NCI-H1436 (cell line): ENCODE measurements around the gene TAAR1.
"Not testable (repeated sequence)": the region's sequence is repeated elsewhere in the genome, so short reads cannot be mapped to it uniquely, and the experiment has no call there.

Experiments used
- DNase-seq: peaks from one replicate; lab custom pipeline; 2025; lab: John Stamatoyannopoulos, UW

Gene TAAR1

DNA sequence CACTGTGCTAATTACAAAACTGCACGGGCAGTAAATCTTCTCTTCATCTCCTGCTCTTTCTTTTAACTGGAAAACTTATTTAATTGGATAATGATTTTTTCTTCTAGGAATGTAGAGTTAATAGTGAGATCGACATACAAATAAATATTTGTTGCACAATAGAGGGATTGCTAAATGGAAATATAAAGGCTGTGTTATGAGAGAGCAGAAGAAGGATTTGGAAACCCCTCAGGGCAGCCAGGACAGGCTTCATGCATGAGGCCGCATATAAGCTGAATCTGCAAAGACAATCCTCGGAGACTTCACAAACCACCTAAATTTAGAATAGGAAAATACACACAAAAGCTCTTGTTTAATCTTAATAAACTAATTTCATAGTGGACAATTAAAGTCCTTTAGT lies 2.9 kb upstream of the TAAR1 start:
- no peak for DNase-seq

DNA sequence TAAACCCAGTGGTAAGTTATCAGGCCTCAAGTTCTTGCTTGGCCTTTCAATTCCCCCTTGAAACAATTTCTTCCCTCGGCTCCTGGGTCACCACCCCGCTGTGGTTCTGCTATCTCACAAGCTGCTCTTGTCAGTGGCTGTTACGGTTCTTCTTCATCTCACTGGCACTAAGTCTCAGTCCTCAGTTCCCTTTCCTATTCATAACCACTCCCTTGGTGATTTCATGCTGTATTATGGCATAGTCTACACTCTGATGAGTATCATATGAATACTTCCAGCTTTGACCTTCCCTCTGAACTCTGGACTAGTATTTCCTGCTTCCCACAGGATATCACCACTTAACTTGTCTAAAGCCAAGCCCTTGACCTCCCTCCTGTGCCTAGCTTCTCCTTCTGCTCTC lies 7.9 kb downstream of the TAAR1 start:
- DNase-seq = no peak

DNA sequence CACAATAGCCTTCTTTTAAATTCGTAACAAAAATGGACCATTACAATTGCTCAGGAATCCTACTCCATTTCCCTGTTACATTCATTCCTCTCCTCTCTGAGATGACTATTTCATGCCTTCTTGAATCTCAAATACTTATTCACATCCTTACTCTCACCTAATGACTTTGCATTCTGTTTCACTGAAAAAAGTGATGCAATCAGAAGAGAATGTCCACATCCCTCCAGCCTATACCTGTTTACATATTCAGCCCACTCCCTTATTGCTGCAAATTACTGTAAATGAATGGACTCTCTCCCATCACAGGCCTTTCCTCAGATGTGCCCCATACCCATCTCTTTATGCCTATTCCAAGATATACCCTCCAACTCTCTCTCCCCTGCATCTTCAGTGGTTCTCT lies 8.6 kb downstream of the TAAR1 start:
- DNase-seq = no peak

DNA sequence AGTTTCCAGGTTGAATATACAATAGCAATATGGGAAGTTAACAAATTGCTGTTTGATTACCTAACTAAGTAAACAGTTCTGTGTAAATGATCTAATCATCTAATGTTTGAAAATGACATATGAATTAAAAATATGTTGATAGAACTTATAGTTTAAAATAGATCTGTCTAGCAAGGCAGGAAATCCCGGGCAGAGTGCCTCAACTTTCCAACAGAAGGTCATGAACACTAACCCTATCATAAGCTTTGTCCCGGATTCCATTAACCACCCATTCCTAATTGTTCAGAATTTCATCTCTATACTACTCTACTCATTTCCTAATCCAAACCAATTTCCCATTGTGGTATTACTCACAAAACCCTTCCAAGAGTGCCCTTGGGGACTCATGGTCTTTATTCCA lies 10.2 kb downstream of the TAAR1 start:
- no peak for DNase-seq

DNA sequence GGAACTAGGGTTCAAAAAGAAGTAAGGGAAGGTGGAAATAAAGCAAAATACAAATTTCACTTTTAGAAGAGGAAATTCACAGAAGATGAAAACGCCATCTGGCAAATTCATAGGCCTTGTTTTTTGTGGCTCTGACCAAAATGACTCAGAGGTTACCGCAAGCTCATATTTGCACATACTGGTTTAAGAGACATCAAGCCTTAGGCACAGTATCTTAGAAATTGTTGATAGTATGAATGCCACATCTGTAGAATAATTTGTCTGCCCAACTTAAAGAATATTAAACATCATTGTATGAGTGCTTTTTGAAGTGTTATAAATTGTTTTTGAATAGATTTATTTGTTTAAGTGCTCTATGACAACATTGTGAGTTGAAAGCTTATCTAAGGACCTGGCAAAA lies 10.6 kb downstream of the TAAR1 start:
- DNase-seq = no peak

DNA sequence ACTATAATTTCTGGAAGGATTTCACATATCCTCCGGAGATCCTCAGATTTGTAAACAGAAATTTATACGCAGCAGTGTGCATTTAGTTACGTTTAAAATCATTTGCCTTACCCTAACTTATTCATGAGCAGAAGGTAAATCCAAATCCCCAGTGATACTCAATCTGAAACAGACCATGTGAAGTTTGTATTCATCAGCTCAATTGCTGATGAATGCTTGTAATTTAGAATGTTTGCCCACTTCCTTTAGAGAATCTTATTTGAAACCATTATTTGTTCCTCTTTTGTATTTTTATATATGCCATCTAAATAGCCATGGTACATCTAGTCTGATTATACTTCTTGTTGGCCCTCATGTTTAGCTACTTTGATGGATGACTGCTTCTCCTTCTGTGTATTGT lies 15.4 kb downstream of the TAAR1 start:
- DNase-seq = peak; percentile 22

DNA sequence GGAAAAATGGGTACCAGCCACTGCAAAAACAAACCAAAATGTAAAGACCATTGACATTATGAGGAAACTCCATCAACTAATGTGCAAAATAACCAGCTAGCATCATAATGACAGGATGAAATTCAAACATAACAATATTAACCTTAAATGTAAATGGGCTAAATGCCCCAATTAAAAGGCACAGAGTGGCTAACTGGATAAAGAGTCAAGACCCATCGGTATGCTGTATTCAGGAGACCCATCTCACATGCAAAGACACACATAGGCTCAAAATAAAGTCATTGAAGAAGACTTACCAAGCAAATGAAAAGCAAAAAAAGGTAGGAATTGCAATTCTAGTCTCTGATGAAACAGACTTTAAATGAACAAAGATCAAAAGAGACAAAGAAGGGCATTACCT lies 21.8 kb downstream of the TAAR1 start:
- not testable (repeated sequence) for DNase-seq

DNA sequence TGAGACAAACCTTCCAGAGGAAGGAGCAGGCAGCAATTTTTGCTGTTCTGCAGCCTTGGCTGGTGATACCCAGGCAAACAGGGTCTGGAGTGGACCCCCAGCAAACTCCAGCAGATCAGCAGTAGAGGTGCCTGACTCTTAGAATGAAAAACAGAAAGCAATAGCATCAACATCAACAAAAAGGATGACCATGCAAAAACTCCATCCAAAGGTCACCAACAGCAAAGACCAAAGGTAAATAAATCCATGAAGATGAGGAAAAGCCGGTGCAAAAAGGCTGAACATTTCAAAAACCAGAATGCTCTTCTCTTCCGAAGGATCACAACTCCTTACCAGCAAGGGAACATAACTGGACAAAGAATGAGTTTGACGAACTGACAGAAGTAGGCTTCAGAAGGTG lies 23.1 kb downstream of the TAAR1 start:
- DNase-seq = not testable (repeated sequence)

DNA sequence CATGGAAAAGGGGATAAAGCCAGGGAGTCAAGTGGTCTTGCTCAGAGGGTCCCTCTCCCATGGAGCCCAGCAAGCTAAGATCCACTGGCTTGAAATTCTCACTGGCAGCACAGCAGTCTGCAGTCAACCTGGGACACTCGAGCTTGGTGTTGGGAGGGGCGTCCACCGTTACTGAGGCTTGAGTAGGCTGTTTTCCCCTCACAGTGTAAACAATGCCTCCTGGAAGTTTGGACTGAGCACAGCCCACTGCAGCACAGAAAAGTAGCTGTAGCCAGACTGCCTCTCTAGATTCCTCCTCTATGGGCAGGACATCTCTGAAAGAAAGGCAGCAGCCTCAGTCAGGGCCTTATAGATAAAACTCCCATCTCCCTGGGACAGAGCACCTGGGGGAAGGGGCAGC lies 23.7 kb downstream of the TAAR1 start:
- DNase-seq = not testable (repeated sequence)

DNA sequence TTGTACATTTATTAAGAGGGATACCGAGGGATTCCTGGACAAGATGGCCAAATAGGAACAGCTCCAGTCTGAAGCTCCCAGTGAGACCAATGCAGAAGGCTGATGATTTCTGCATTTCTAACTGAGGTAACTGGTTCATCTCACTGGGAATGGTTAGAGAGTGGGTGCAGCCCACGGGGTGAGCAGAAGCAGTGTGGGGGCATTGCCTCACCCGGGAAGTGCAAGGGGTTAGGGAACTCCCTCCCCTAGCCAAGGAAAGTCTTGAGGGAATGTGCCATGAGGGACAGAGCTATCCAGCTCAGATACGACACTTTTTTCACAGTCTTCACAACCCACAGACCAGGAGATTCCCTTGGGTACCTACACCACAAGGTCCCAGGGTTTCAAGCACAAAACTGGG lies 24.2 kb downstream of the TAAR1 start:
- no peak for DNase-seq

DNA sequence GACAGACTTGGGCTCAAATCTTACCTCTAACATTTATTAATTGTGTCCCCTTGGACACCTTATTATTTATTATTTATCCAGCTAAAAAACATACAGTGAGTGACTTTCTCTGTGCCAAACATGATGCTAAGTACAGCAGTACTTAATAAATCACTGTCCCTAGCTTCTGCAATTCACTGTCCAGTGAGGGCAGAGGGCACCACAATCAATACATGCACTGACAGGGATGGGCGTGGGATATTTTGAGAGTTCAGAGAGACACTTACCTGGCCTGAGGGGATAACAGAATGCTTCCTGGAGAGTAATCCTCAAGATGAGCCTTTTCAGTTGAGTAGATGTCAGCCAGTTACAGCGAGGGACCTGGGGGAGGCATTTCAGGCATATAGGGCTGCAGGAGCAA lies 25.6 kb downstream of the TAAR1 start:
- no peak for DNase-seq

DNA sequence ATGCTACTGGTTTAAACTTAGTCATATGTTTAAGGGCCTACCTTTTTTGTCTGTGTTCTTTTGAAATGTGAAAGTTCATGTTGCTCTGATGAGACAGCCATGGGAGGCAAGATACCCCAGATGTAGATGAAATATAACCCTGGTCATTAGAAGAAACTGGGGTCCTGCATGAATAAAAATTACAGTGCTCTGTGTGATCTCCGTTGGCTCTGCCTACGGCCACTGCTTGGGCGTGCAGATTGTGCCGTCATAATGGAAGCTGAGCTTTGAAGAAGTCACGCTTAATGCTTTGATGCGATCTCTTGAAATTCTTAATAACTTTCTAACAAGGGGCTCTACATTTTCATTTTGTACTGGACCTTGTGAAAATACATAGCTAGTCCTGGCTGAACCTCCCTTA lies 34.8 kb downstream of the TAAR1 start, which contains the start of gene TAAR2:
TAAR2 (minus strand) TSS at position 101 of the 400 bp plus-strand sequence; CDS start at position 101, 0 bp downstream.
- no peak for DNase-seq

DNA sequence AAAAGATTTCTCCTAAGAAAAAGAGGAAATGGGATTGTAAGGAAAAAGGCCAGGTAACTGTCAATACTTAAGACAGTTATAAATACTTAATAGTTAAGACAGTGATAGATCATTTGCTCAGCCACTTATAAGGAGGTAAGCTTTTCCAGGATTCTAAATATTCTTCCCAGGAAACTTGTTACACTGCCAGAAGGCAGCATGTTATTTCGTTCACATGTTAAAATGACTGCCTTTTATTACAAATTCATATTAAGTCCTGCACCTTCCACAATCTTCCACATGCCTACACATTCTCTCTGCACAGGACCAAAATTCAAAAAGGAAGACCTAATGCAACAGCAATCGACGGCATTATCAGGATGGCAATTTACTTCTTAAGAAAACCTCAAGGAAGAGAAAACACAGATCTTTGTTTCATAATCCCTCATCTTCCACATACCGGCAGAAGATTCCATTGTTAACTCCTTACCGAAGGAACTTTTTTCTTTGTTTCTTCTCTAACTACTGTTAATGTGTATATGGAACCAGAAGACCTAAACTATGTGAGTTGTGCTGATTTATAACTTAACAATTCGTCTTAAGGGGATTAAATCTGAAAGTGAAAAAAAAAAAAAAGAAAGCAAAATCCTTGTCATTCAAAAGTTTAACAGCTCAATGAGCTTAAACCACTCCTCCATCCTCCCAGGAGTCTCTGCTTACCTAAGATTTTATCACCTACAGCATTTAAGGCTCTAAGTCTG lies 35.7 kb downstream of the TAAR1 start:
- DNase-seq = no peak

DNA sequence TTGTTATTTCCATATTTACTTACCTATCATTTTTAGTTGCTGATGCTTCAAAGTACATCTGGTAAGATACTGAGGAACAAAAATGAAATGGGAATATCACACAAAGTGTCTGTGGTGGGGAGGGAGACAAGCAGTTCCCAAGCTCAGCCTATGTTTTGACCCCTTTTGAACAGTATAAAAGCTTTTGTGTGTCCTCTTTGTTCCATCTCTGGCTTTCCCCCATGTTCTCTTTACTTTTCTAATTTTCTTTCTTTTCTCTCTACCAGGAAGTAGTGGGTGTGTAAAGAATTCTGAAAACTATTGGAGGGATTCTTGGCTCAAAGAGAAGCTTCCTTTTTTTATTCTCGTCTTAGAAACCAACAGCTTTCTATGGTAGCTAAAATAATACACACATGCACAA lies 42.3 kb downstream of the TAAR1 start:
- DNase-seq = no peak

DNA sequence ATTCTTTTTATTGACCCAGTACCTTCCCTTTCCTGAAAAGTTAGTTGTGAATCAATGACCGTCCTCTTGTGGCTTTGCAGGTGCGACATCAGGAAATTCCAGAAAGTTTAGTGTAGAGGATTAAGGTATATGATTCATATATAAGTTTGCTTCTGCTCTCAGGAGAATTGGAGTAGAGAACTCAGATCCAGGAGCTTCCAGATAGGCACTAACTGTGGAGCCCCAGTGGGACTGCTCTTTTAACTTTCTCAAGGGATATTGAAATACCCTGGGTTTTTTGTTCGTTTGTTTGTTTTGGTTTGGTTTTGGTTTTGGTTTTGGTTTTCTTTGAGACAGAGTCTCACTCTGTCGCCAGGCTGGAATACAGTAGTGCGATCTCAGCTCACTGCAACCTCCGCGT lies 44.4 kb downstream of the TAAR1 start:
- DNase-seq = no peak

DNA sequence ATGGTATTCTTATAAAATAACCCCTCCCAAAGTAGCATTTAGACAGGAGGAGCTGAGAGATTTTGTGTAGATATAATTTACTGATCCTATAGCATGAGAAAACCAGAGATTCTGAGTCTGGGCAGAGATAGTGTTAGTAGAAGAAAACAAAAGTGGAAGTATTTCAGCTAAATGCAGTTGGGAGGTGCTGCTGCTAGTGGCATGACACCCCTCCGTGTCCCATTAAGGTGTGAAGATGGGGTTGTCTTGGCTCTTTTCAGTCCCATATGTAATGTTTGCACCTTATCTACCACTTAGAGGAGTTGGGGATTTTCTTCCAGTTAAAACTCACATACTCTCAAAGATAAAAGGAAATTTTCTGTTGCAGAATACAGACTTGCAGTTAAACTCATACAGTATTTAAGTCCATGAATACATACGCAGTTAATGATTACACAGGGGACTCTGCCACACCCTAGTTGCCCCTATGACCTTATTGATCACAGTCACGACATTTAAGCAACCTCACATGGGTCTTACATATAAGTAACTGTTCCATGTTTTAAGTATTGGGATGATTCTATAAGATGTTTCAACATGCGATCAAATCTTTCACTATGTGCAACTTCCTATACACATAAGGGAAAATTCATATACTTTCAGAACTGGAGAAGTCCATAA lies 46.4 kb downstream of the TAAR1 start:
- no peak for DNase-seq

DNA sequence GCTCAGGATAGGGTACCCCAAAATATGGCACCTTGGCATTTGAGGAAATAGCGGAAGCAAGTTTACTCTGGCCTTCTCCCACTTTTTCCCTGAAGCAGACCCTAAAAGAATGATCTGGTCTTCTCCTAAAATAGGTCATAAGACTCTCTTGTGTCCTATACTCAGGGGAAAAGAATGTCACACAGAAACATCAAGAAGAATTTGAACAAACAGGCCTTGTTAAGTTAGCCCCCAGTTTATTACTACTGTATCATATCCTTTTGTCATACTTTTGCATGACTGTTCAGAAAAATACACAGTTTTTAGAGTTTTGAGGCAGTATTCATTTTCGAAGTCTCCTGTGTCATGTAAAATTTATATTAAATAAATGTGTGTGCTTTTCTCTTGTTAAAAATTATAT lies 47.4 kb downstream of the TAAR1 start:
- no peak for DNase-seq

DNA sequence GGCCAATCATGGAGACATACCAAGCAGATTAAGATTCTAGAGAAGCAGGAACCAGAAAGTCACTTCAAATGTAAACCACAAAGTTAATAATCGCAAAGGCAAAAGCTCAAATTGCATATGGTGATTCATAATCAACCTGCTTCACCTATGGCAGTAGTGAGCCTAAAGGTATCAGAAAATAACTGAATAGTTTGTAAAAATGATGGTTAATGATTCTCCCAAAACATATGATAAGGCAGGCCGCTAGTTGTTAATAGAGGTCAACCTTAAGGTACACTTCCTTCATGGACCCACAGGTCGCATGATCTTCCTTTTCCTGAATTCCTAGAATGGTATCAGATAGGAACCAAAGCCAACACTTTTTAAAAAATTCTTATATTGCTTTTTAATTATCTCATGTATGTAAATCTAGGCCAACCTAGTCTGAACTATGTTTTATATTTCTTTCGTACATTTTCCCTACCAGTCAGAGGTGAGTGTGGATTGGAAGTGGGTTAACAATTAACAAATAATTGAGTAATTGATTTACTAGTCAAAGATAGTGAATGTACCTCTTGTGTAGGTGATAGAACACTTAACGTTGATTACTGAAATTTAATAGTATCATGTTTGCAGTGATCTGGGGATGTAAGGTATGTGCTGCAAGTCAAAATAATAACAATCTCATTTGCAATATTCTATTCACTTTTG lies 51.3 kb downstream of the TAAR1 start:
- DNase-seq = no peak

DNA sequence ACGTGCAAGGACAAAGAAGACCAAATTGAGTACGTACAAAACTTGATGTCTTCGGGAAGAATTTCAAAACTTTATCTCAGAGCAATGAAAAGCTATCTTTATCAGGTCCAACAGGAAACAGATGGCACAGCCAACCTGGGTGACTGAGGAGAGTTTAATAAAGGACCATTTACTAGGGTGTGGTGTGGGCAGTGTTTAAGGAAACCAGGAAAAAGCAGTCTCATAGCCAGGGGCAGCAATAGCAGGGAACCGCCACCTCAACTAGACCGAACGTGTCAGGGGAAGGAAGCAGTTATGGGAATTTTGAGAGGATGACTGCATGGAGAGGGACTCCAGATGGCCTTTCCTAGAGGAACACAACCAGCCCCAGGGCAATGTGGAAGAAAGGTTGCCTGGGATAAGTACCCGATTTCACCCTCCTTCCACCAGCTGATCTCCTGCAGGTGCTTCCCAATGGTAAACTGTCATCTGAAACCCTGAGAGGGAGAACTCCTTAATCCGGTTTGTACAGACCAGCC lies 54.3 kb downstream of the TAAR1 start:
- no peak for DNase-seq

DNA sequence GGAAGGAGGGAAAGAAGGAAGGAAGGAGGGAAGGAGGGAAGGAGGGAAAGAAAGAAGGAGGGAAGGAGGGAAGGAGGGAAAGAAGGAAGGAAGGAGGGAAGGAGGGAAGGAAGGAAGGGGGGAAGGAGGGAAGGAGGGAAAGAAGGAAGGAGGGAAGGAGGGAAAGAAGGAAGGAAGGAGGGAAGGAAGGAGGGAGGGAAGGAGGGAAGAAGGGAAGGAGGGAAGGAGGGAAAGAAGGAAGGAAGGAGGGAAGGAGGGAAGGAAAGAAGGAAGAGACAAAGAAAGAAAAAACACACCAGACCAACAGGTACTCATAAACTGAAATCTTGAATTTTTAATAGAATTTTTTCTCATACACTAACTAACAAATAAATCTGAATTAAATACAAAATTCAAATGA lies 58.1 kb downstream of the TAAR1 start:
- not testable (repeated sequence) for DNase-seq

DNA sequence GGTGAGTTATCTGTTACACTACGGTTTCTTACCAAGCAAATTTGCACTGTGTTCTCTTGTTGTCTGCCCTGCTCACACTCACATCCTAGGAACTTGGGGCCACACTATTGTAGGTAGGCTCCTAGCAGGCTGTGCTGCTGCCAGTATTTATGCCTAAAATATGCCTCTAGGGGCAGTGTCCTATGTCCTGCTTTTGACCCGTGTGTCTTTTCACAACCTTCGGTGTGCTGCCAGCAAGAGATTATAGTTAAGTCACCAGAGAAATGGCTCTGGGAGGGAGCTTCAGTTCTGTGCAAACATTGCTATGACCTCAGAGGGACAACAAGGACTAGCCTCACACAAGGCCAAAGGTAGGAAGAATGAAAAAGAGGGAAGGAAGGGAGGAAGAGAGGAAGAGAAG lies 60.5 kb downstream of the TAAR1 start:
- DNase-seq = no peak

DNA sequence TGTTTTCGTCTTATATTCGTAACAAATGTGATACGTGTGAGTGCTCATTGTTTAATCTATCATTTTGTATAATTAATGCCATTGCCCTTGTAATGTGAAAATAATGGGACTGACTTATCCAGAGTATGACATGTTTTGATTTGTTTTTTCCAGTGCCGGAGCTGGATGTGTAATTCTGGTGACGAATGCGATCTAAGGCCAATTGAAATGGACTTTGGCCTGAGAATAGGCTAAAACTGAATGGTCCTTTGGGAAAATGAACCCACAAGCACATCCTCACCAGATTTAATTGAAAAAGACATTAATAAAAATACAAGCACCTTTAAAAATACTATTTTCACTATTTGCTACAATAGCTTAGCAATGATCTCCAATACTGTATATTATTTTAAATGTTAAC lies 62.8 kb downstream of the TAAR1 start:
- no peak for DNase-seq
